A673 (cell line): ENCODE results near the gene IQCH.

Experiments
- EZH2 ChIP-seq: fragments of 200-600 bp; sonication (generic); IDR thresholded peaks from 2 replicates; pipeline ENCODE4 v1.6.1; 2017; ENCODE audit warnings: borderline replicate concordance, low read depth, mild to moderate bottlenecking, mixed read lengths, antibody characterized with exemption, low read length; ENCODE audit not compliant: poor library complexity, severe bottlenecking
- TF ChIP-seq, protein P1 (sequence below): fragments of 300-800, 200-600 bp; sonication (generic); conservative IDR thresholded peaks from 2 replicates; pipeline ENCODE4 v1.5.1; 2017; ENCODE audit warnings: low read depth, mild to moderate bottlenecking, antibody characterized with exemption, low read length, moderate library complexity, mixed read lengths

GRCh38 chr15:67549736-67550135 is 295.1 kb downstream of the IQCH start:
- TF ChIP-seq EZH2, result no peak
- TF ChIP-seq, protein P1, sequence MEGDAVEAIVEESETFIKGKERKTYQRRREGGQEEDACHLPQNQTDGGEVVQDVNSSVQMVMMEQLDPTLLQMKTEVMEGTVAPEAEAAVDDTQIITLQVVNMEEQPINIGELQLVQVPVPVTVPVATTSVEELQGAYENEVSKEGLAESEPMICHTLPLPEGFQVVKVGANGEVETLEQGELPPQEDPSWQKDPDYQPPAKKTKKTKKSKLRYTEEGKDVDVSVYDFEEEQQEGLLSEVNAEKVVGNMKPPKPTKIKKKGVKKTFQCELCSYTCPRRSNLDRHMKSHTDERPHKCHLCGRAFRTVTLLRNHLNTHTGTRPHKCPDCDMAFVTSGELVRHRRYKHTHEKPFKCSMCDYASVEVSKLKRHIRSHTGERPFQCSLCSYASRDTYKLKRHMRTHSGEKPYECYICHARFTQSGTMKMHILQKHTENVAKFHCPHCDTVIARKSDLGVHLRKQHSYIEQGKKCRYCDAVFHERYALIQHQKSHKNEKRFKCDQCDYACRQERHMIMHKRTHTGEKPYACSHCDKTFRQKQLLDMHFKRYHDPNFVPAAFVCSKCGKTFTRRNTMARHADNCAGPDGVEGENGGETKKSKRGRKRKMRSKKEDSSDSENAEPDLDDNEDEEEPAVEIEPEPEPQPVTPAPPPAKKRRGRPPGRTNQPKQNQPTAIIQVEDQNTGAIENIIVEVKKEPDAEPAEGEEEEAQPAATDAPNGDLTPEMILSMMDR, result no peak
